T-helper 17 cell (primary cell): ENCODE data around the gene GMPR2. TPM values are rescaled to one million over a fixed set of nuclear protein-coding genes. Genes with fewer than 3 reads are reported as not detected.

ENCODE experiments used
- ATAC-seq: fragments of 150-1000 bp; cut with Tn5 transposase; 2 replicates; pipeline ENCODE4 v1.10.0; 2021; ENCODE audit warnings: mild to moderate bottlenecking, moderate library complexity
- DNase-seq, 3 donors: peaks; one replicate each; pipeline versions ENCODE4 v3.0.0 to v3.0.0-alpha.2; 2020 to 2021
- H3K9me3 ChIP-seq: one replicate; pipeline ENCODE4 v1.7.0; 2013; ENCODE audit warnings: low read length, mild to moderate bottlenecking; ENCODE audit not compliant: control insufficient read depth, poor library complexity, severe bottlenecking
- H3K27ac Mint-ChIP-seq: one replicate; pipeline ENCODE4 v1.8.0; 2022; ENCODE audit warnings: mild to moderate bottlenecking, moderate library complexity, mixed read lengths
- H3K27me3 Mint-ChIP-seq: one replicate; pipeline ENCODE4 v1.8.0; 2022; ENCODE audit warnings: mixed read lengths
- H3K36me3 Mint-ChIP-seq: one replicate; pipeline ENCODE4 v1.8.0; 2022; ENCODE audit warnings: low read depth, mixed read lengths
- H3K4me1 Mint-ChIP-seq: one replicate; pipeline ENCODE4 v1.8.0; 2022; ENCODE audit warnings: mild to moderate bottlenecking, mixed read lengths
- H3K4me3 Mint-ChIP-seq: one replicate; pipeline ENCODE4 v1.8.0; 2022; ENCODE audit warnings: mild to moderate bottlenecking, moderate library complexity, mixed read lengths
- total RNA-seq, 4 donors: library from RNA in 2 of 4; stranded (reverse) in 2 of 4; gene quantifications; one replicate each; pipeline ENCODE4 v1.2.3 and lab custom pipeline; 2022 to 2026

The GMPR2 gene
- total RNA-seq, 2 donors from 2014 or later = 37.0 to 44.0 TPM

DNA sequence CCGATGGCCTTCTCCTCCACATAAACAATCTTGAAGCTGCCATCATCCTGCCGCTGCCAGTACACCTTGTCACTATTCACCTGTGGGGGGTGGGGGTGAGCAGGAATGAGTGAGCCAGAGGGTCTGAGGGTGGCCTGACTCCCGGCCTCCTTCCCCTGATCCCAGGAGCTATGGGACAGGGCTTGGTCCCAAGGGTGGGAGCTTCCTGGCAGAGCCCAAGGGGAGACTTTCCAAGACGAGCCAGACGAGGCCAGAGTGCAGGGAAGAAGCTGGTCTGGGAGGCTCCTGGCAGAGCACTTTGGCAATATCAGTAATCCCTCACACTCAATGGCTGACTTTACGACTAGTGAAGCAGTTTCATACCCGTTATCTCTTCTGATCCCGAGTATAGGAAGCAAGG is 22.7 kb downstream of the GMPR2 start:
- Mint-ChIP-seq H3K4me3 (no peak overlapping the region), H3K36me3 (peaks cover 2% of the 10 kb centered on the region), H3K4me1 (peaks cover 6% of the 10 kb centered on the region), H3K27me3 (no peaks in the 10 kb centered on the region), H3K27ac (no peak overlapping the region)
- ATAC-seq (no peak), DNase-seq (no peak)
- no peaks in the 10 kb centered on the region for H3K9me3 ChIP-seq

DNA sequence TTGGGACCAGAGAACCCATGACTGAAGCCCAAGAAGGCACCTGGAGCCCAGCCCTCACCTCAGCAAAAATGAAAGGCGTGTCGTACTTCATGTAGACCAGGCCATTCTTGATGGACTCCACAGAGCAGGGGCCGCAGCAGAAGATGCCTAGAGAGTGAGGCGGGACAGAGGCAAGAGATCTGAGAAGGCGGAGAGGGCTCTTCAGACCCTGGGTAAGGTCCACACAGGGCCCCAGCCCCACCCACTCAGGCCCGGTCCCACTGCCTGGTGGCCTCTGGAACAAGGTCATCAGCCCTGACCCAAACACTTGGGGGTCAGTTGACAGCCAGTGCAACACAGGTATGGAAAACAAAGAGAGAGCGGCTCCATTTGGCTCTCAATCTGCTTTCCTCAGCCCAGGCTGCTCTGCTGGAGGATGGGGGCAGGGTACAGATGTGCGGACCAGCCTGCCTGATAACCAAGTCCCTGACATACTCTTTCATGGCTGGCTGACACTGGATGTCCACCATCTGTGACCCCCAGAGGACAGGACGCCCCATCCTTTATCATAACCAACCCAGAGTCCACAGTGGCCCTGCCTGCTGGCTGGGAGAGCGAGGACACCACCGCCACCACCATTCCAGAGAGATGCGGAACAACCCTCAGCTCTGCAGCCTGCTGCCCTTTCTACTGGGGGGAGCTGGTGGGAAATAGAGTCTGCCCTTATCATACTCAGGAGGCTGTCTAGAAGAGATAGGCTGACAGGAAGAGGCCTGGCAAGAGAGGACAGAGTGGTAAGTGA is 23.4 kb downstream of the GMPR2 start:
- no peak overlapping the region for H3K4me3 Mint-ChIP-seq
- ATAC-seq (no peak), DNase-seq (no peak)
- peak overlapping the region; percentile 32 for H3K27ac Mint-ChIP-seq
- peaks cover 2% of the 10 kb centered on the region for H3K4me1 Mint-ChIP-seq
- H3K27me3 Mint-ChIP-seq = no peaks in the 10 kb centered on the region
- H3K9me3 ChIP-seq = no peaks in the 10 kb centered on the region
- H3K36me3 Mint-ChIP-seq = peaks cover 3% of the 10 kb centered on the region

DNA sequence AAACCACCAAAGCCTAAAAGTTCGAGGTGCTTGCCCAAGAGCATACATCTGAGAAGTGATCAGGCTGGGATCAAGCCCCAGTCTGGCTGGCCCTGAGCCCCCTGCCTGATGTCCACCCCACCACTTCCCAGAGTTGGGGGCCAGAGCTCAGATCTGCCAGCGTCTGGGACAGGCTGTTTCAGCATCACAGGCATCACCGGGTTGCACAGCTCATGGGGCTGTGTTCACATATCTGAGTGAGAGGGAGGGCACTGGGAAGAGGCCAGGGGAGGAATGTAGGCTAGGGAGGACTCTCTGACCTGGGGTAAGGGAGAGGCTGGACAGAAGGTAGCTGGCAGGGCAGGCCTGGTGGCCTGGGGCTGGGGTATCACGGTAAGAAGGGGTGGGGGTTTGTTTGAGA is 24.2 kb downstream of the GMPR2 start:
- Mint-ChIP-seq H3K36me3 (peaks cover 4% of the 10 kb centered on the region), H3K4me1 (peaks cover 2% of the 10 kb centered on the region), H3K27ac (peak overlapping the region; percentile 32), H3K27me3 (no peaks in the 10 kb centered on the region), H3K4me3 (no peak overlapping the region)
- DNase-seq (no peak), ATAC-seq (no peak)
- no peaks in the 10 kb centered on the region for H3K9me3 ChIP-seq

GRCh38 chr14:24258119-24258518 is 25.4 kb downstream of the GMPR2 start:
- no peak for DNase-seq
- H3K4me3 Mint-ChIP-seq = no peak overlapping the region
- peaks cover 6% of the 10 kb centered on the region for H3K36me3 Mint-ChIP-seq
- no peaks in the 10 kb centered on the region for H3K9me3 ChIP-seq
- H3K27ac Mint-ChIP-seq = no peak overlapping the region
- no peaks in the 10 kb centered on the region for H3K27me3 Mint-ChIP-seq
- peaks cover 2% of the 10 kb centered on the region for H3K4me1 Mint-ChIP-seq
- no peak for ATAC-seq

DNA sequence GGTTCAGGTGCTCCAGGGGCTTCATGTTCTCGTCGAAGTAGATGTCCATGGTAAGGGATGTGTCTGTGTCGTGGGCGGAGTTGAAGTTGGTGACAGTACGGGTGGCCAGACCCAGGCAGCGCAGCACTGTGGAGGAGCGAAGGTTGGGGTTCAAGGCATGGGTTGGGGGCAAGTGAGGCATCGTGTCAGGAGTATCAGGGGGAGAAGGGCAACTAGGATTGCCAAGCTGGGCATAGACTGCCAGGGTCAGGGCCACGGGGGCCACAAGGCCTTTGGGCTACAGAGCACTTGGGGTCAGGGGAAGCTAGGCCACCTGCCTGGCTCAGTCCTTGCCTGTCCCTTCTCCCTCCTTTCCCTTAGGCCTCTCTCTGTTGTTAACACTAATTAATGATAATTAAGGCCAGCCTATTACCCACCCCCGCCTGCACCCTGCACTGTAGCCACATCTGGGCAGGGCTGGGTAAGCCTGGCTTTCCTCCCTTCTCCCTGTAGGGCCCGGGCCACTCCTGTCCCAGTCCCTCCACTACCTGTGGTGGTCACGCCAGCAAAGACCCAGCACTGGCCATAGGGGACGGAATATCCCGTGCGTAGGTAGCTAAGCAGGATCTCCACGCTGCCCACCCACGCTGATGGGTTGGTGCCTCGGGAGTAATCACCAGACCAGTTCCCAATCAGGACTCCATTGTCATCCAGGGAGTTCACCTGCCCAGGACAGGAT is 26.0 kb downstream of the GMPR2 start:
- no peak overlapping the region for H3K27ac Mint-ChIP-seq
- DNase-seq = no peak
- no peak for ATAC-seq

GRCh38 chr14:24259282-24260025 is 26.7 kb downstream of the GMPR2 start:
- no peaks in the 10 kb centered on the region for H3K9me3 ChIP-seq
- Mint-ChIP-seq H3K27ac (no peak overlapping the region), H3K27me3 (no peaks in the 10 kb centered on the region), H3K4me1 (peaks cover 2% of the 10 kb centered on the region), H3K4me3 (no peak overlapping the region), H3K36me3 (peaks cover 6% of the 10 kb centered on the region)
- no peak for ATAC-seq
- no peak for DNase-seq

More for the DNA sequence above, 26.0 kb downstream of the GMPR2 start:
- Mint-ChIP-seq H3K4me1 (peaks cover 2% of the 10 kb centered on the region), H3K27me3 (no peaks in the 10 kb centered on the region), H3K36me3 (peaks cover 6% of the 10 kb centered on the region), H3K4me3 (no peak overlapping the region)
- H3K9me3 ChIP-seq = no peaks in the 10 kb centered on the region

DNA sequence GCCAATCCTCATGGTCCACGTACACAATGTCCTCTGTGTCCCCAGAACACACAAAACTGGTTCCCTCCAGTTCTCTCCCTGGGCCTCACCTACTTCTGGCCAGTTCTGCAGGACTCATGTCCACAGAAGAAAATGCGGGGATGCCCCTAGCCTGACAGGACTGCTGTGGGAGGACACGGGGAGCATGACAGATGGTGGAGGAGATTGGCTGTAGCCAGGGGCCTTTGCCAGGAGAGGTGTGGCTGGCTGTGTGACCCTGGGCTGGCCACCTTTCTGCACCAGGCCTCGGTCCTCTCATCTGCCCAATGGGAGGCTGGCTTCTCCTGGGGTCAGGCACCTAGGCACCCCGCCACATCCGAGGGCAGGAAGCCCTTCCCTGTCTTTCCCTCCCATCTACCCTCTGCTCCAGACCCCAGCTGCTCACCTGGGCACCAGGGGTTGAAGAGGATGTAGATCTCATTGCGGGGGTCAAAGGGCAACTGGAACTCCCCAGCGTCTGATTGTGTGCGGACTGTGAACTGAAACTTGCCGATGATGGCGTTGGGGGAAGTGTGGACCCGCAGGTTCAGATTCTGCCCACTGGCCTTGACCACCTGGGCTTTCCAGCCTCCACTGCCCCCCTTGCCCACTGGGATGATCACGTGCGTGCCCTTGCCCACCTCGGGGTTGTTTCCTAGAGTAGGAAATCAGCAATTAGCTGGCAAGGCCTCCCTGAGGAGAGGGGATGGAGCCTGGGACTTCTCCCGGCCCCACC is 27.5 kb downstream of the GMPR2 start:
- H3K27me3 Mint-ChIP-seq = no peaks in the 10 kb centered on the region
- peaks cover 2% of the 10 kb centered on the region for H3K4me1 Mint-ChIP-seq
- DNase-seq = no peak
- H3K4me3 Mint-ChIP-seq = no peak overlapping the region
- peaks cover 6% of the 10 kb centered on the region for H3K36me3 Mint-ChIP-seq
- H3K9me3 ChIP-seq = no peaks in the 10 kb centered on the region
- ATAC-seq = no peak
- no peak overlapping the region for H3K27ac Mint-ChIP-seq

DNA sequence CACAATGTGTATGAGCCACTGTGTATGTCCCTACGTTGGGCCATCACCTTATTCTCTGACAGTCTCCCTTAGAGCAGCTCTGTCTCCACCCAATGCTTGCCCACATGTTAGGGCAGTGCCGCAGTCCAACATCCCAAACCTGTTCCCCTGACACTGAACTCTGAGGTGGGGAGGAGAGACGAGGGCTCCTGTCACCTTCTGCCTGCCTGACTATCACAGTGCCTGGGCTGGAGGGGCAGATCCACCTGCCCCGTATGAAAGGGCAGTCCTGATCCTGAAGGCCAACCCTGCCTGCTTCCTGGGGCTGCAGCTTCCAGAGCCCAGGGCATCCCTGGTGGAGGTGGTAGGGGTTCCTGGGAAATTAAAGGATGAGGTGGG is 28.0 kb downstream of the GMPR2 start:
- DNase-seq (no peak), ATAC-seq (no peak)
- Mint-ChIP-seq H3K36me3 (peaks cover 6% of the 10 kb centered on the region), H3K27ac (no peak overlapping the region), H3K27me3 (no peaks in the 10 kb centered on the region), H3K4me3 (no peak overlapping the region), H3K4me1 (peaks cover 2% of the 10 kb centered on the region)
- no peaks in the 10 kb centered on the region for H3K9me3 ChIP-seq

GRCh38 chr14:24261256-24261968 is 28.7 kb downstream of the GMPR2 start:
- no peaks in the 10 kb centered on the region for H3K9me3 ChIP-seq
- Mint-ChIP-seq H3K4me3 (no peak overlapping the region), H3K27me3 (no peaks in the 10 kb centered on the region), H3K36me3 (peaks cover 6% of the 10 kb centered on the region), H3K4me1 (peaks cover 4% of the 10 kb centered on the region), H3K27ac (no peak overlapping the region)
- ATAC-seq = no peak
- no peak for DNase-seq

- Mint-ChIP-seq H3K27ac (no peak overlapping the region), H3K27me3 (no peaks in the 10 kb centered on the region), H3K36me3 (peaks cover 10% of the 10 kb centered on the region), H3K4me3 (no peak overlapping the region), H3K4me1 (peaks cover 7% of the 10 kb centered on the region)
- ATAC-seq (no peak), DNase-seq (no peak)
- no peaks in the 10 kb centered on the region for H3K9me3 ChIP-seq
Observed at GRCh38 chr14:24261969-24262327, 29.2 kb downstream of the GMPR2 start.

DNA sequence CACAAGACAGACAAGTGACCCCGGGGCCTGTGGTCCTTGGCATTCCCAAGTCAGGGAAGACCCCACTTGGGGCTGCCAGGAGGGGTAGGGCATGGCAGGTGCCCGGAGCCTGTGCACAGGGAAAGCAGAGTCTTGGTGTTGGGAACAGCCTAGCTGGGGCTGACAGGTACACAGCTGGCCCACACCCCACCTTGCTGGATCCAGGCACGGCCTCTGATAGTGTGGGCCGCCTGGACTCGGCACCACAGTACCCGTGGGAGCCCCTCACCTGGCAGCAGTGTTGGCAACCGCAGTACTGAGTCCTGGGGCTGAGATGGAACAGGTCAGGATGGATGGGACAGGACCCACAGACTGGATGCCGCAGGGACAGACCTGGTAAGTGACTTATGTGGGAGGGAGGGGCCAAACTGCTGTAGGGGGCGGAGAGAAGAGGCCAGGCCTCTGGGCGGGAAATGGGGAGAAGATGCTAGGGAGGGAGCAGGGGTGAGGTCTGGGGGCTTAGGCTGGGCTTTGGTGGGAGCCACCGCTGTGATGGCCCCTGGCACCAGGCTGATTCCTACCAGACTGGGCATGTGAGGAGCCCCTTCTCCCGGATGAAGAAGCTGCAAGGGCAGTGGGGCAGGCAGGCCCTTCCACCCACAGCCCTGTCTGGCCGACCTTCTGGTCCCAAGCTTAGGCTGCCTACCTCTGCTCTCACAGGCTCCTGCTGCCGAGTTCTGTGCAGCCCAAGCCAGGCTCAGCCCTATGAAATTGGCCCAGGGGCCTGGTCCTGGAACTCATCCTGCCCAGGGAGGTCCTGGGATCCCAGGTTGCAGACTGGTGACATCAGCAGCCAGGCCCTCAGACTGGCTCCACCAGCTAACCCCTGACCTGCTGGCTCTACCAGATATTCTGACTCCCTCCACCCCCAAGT is 30.3 kb downstream of the GMPR2 start, which contains the start of gene TGM1:
TGM1 (minus strand) TSS at position 357 of the 913 bp plus-strand sequence. CDS start 825 bp downstream, outside the sequence.
- H3K4me1 Mint-ChIP-seq = peaks cover 11% of the 10 kb centered on the region
- DNase-seq = no peak
- H3K27ac Mint-ChIP-seq = no peak within 1 kb of the TSS
- H3K4me3 Mint-ChIP-seq = no peak within 1 kb of the TSS
- no peaks in the 10 kb centered on the region for H3K9me3 ChIP-seq
- ATAC-seq = no peak
- no peaks in the 10 kb centered on the region for H3K27me3 Mint-ChIP-seq
- peaks cover 15% of the 10 kb centered on the region for H3K36me3 Mint-ChIP-seq

- Mint-ChIP-seq H3K4me1 (peaks cover 11% of the 10 kb centered on the region), H3K36me3 (peaks cover 15% of the 10 kb centered on the region), H3K27me3 (no peaks in the 10 kb centered on the region), H3K4me3 (no peak overlapping the region), H3K27ac (no peak overlapping the region)
- ATAC-seq (no peak), DNase-seq (no peak)
- no peaks in the 10 kb centered on the region for H3K9me3 ChIP-seq
Observed at GRCh38 chr14:24263848-24264247, 31.1 kb downstream of the GMPR2 start.
